ENCODE measurements around the gene CABCOCO1.
"Not testable (repeated sequence)": the region's sequence is repeated elsewhere in the genome, so short reads cannot be mapped to it uniquely, and the experiment has no call there.

Gene CABCOCO1

DNA sequence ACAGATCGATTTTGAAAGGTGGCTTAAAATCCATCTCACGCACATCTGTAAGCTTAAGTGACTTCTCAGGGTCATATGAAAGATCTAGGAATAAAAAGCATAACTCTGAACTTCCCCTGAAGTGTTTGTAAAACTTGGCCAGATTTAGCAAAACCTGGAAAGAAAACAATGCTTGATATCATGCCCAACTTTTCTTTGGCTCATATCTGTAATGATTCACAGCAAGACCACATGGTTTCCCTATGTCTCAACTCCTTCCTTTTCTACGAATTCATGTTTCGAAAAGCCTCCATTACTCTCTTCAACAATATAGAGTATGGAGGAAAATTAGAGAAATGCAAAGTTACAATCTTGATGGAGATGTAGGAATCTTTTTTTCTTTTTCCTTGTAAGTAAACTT is 20.1 kb upstream of the CABCOCO1 start:
- DNase-seq (ENCODE audit: low read depth in 1 of 2, low spot score in 1 of 2) = no peak

DNA sequence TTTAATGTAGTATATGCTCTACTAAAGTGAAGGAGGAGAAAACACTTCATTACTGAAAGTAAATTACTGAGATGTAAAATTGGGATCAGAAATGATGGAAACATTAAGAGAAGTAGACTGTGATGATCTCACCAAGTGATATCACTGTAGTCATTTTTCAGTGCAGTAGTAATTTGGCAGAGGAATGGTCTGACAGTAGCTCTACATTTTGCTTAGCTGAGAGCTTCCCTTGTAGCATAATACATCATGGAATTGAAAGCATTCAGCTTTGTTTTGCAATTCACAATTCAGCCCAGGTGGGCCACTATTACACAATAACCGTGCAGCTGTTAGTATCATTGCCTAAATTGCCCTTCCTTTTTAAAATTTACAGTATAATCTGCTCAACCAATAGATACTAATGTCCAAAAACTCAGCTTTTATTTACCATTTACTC is 19.4 kb upstream of the CABCOCO1 start:
- no peak for DNase-seq (ENCODE audit: low read depth in 1 of 2, low spot score in 1 of 2)

DNA sequence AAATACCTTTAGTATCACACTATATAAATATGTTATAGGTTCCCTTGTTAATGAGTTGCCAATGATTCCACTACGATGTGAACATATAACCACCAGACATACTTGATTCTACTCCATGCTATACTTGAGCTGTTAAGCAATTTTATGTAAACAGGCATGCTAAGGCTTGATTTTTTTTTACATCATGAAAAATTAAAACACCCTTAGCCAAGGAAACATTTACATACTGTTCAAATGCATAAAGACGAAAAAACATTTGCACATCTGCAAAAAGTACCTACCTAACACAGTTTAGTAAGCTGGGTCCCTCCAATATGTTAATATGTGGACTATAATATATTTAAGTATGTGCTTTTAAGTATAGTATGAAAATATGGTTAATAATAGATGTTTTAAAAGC is 9.0 kb upstream of the CABCOCO1 start:
- no peak for DNase-seq (ENCODE audit: low read depth in 1 of 2, low spot score in 1 of 2)

DNA sequence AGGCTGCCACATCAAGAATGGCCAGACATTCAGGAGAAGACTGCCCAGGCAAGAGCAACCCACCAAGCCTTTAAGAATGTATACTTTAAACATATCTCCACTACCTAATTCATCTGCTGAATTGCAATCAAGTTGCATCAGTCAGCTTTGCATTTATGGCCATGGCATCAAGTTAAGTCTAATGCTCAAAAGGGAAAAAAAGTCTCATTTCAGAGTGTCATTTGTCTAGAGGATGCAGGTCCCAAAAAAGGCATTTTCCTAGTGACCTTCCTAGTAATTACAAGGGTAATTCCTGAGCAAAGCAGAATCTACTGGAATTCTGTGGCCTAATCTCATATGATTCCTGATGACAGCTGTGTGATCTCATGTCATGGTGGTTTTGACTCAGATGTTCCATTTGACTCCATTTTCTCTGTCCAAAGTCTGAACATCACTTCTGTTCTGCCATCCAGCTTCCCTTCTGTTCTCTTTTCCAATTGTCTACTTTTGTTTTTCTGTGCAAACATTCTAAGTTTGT is 7.3 kb upstream of the CABCOCO1 start:
- no peak for DNase-seq (ENCODE audit: low read depth in 1 of 2, low spot score in 1 of 2)

DNA sequence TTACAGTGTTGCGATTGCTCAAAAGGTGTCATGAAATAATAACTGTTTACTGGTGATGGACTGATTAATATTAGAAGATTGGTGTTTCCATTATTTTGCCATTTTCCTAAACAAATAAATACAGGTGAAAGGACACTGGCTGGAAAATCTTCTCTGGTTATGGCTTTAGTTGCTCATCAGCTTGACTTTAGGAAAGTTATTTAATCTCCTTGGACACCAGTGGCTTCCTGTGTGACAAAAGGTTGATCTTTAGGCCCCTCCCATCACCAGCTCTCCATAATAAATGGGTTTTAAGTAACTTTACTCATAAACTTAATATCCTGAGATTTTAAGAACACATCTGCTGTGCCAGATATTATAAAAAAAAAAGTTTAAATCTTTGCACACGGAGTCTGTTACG is 737 bp downstream of the CABCOCO1 start:
- no peak for DNase-seq (ENCODE audit: low read depth in 1 of 2, low spot score in 1 of 2)

DNA sequence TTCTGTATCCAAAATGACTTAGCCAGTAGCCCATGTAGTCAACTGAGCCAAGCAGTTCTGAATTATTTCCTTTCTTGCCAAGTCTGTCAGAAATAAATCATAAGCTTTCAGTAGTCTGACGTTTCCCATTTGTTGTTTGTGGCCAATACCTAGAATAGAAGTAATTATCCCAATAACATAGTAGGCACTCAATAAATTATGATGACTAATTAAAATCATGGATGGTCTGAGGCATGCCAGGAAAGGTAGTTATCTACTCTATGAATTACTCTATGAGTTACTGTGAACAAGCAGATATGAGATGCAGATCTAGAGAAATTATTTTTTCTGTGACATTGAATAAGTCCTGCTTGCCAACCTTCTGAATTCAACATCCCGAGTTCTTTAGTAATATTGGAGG is 2.3 kb downstream of the CABCOCO1 start:
- no peak for DNase-seq (ENCODE audit: low read depth in 1 of 2, low spot score in 1 of 2)

DNA sequence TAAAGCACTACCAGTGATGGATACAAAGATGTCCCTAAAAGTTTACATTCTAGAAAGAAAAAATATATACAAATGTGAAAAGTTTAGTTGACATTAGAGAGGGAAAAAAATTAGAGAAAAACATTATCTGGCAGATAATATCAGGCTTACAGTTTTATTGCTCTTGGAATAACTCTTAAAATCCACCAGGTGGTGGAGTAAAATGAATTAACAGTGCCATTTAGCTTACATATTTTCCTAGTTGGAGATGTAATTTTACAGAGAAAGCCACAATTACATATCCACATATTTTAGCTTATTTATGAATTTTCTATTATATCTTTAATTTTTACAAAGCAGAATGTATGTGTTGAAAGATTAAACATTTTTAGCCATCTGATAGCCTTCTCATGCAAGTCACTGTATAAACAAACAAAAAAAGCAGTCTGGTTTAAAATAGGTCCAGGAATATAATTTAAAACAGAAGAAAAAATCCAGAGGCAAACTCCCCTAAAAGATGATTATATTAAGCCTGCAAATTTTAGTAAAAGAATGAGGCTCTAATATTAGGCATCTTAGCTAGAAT is 6.5 kb downstream of the CABCOCO1 start:
- no peak for DNase-seq (ENCODE audit: low read depth in 1 of 2, low spot score in 1 of 2)

DNA sequence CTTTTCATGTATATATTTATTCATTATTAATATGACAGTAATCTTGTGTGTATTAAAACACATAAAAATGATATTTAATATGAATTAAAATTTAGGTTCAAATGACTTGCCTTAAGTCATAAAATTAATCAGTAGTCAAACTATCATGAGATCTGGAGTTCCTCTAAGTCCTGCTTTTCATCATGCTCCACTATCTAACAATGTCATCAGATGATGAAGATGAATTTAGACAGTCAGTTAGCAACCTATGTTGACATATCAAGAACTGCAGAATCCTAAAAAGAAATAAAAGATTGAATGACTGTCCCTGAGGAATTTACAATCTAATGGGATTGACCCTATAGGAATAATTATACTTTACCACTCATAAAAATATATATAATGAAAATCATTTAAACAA is 7.1 kb downstream of the CABCOCO1 start:
- no peak for DNase-seq (ENCODE audit: low read depth in 1 of 2, low spot score in 1 of 2)

DNA sequence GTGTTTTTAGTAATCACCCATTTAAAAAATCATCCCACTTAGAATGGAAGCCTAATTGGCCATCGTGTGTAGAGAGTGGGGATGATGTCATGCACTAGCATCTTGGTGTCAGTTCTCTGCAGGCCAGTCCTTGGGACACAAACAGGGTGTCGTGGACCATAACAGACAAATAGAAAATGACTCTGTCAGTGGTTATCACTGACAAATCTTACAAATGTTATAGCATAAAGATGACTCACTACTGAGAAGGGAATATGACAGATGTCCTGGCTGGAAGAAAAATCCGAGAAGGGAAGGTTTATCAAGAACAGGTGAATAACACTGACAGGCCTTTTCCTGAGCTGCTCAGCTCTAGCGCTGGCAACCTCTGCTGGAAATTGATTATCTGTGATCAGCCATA is 10.6 kb downstream of the CABCOCO1 start:
- no peak for DNase-seq (ENCODE audit: low read depth in 1 of 2, low spot score in 1 of 2)

DNA sequence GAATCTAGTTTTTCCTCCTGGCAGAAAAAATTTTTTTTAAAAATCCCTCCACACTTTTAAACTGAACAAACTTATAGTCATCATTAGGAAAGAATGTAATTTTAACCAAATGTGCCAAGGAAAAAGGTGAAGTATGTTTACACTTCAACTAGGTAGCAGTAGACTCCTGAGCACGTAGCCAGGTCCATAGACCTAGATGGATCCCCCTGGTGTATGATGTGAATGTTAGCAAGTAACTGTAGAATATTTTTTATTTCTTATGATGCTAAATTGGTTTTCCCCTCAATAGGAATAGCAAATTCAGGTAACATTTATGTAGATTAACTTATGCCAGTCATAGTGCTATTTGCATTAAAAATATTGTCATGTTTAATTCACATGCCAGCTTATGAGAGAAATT is 19.6 kb downstream of the CABCOCO1 start:
- DNase-seq (ENCODE audit: low read depth in 1 of 2, low spot score in 1 of 2) = no peak

DNA sequence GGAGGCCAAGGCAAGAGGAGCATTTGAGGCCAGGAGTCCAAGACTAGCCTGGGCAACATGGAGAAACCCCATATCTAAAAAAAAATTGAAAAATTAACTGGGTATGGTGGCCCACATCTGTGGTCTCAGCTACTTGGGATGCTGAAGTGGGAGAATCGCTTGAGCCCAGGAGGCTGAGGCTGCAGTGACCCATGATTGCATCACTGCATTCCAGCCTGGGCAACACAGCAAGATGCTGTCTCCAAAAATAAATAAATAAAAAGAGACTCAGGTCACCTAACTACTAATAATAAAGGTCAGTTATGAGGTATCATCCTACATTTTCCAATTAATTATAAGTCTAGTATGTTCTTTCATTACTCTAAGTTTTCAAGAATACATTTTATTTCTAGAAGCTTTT is 20.6 kb downstream of the CABCOCO1 start:
- DNase-seq (ENCODE audit: low read depth in 1 of 2, low spot score in 1 of 2) = no peak

DNA sequence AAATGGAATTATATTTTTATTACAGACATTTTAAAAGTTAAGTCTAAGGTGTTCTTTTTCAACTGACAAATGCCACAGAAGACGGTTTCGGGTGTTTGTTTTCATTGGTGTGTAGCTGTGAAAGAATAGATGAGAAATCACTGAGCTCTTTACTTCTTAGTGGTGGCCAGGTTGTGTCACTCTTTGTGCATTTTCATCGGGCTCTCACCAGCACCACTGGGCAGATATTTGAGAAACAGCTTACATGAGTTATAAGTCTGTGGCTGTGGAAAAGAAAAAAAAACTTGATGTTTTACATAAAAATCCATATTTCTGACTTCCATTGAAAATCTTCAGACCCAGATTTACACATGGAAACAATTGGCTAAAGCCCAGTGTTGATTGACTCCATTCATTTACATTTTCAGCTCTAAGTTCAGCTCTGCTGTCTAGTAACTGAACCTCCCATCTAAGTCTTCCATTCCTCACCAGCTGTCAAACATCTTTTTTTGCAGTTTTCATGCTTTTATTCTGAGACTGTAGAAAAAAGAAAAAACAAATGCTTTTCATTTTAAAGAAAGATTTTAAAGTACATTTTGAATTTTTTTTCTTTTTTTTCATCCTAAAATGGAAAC is 22.3 kb downstream of the CABCOCO1 start:
- no peak for DNase-seq (ENCODE audit: low read depth in 1 of 2, low spot score in 1 of 2)

DNA sequence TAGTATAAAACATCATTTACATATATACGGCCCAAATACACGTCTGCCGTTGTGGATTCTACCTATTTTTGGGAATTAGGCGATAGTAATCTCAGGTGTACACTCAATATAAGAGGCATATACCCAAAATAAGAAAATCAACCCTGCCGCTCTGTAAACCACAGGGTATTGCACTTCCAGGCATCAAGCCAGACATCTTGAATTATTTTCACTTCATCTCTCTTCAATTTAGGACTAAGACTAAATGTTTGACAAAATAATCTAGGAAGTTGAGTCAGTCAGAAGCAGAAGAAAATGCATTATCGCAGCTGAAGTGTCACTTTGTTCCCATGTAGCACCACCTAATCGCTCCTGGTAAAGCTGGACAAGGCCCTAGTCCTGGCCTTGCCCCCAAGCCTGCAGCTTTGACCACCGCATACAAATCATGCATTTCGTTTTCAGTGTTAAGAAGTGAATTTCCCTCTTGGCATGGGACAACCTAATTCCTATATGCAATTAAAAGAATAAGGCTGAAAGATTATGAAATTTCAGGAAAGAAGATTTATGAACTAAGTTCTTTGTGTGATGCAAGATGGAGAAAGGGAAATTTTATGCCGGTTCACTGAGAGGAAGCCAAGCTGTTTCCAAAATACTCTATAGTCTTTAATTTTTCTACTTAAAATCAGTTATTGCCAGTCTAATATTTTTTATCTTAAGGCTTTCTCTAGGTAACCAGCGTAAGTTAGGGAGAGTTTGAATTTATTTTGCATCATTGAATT is 26.0 kb downstream of the CABCOCO1 start:
- no peak for DNase-seq (ENCODE audit: low read depth in 1 of 2, low spot score in 1 of 2)

DNA sequence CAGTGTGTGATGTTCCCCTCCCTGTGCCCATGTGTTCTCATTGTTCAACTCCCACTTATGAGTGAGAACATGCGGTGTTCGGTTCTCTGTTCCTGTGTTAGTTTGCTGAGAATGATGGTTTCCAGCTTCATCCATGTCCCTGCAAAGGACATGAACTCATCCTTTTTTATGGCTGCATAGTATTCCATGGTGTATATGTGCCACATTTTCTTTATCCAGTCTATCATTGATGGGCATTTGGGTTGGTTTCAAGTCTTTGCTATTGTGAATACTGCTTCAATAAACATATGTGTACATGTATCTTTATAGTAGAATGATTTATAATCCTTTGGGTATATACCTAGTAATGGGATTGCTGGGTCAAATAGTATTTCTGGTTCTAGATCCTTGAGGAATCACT is 28.9 kb downstream of the CABCOCO1 start:
- not testable (repeated sequence) for DNase-seq (ENCODE audit: low read depth in 1 of 2, low spot score in 1 of 2)

DNA sequence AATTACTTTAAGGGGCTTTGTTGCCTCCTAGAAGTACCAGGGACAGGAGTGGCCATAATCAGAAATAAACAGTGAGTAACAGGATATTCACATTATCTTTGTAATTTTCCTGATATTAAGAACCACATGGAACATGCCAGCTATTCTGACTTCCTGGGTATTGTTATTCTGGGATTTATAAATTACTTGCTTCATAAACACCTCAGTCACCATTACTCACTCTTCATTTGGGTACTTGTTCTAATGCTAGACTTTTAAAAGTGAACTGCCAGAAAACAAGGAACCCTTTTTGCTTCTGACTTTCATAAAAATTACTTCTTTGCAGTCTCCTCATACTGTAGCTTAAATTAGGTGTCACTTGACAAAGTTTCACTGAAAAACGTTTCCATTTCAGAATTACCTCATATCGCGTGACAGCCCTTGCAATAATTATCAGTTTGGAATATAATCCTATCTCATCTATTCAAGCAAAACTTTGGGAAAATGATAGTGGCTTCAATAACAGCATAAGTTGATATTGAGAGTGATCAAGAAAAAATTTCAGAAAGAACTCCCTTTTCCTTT is 29.8 kb downstream of the CABCOCO1 start:
- no peak for DNase-seq (ENCODE audit: low read depth in 1 of 2, low spot score in 1 of 2)

DNA sequence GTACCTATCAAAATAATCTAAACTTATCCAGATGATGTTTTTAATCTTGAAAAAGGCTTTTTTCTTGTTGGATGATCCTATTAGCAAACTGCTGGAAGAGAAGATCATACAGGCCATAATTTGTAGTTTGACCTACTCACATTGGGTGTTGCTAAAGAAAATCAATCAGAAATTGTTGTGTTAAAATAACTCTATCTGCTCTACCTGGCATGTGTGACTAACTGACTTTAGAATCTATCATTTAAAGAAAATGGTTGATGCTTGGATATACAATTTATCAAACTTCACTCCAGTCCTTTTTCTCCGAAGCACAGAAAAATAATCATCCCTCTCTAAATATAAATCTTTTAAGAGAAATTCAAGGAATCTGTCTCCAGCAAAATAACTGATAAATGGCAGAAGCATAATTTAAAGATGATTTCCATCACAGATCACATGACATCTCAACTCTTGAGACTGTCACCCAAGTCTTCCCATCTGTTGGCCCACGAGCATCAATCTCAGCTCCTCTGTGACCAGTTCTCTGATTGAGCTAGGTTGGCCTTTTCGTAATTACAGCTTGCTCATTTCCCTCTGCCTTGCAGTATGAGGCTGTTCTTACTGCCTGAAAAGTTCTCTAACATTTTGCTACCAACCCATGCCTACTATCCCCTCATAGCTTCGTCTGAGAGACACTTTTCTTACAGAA is 36.4 kb downstream of the CABCOCO1 start:
- DNase-seq (ENCODE audit: low read depth in 1 of 2, low spot score in 1 of 2) = no peak

DNA sequence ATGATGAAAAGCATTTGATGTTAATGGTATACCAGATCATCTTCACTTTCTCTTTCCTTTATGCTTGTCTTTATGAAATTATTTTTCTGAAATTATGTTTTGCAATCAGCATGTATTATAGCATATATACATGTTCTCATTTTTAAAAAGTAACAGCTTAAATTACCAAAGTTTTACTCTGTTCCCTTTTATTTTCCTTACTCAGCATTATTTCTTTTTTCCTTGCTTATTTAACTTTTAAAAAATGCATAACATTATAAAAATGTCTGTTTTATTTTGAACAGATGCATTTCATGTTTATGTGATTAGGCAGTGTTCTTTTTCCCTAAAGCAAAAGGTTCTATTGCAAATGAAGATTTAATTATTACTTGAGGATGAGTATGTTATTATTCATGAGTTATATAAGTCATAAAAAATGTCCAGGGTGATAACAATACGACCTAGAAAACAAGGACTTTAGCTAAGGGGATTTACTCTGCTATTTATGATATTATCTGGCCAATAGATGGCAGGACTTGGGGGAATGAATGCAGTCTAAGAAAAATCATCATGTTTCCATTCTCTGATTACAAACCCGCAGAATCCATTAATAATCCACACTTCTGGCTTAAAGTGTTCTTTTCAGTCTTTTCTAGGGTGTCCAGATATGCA is 38.5 kb downstream of the CABCOCO1 start:
- no peak for DNase-seq (ENCODE audit: low read depth in 1 of 2, low spot score in 1 of 2)

DNA sequence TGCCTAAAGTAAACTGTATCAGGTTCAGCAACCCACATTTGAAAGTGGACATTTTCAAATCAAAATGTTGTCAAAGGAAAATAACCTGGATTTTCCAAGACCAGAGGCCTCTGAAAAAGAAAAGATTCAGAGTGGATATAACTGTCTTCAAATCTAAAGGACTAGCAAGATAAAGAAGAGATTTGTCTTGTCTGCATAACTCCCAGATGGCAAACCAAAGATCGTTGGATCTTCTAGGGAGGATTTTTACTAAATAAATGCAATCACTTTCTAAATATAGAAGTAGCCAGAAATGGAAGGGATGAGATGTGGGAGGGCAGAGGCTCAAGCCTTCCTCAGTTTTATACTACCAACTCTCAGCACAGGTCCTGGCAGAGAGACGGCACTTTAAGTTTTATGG is 39.0 kb downstream of the CABCOCO1 start:
- DNase-seq (ENCODE audit: low read depth in 1 of 2, low spot score in 1 of 2) = no peak

DNA sequence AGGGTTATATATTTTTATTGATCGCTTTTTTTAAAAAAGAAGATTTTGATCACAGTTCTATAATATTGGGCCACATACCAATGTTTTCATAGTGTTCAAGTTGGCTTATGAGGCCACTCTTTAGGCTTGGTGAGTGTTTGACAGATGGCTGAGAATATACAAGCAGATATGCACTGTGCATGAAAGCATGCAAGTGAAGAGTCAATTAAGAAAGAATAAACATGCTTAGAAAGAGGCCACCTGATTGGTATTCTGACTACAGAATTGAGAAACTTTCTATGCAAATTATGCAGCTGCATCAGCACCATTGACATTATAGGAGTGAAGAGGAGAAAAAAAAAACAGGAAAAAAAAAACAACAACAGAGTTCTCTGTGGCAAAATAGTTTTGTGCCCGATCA is 39.9 kb downstream of the CABCOCO1 start:
- no peak for DNase-seq (ENCODE audit: low read depth in 1 of 2, low spot score in 1 of 2)

DNA sequence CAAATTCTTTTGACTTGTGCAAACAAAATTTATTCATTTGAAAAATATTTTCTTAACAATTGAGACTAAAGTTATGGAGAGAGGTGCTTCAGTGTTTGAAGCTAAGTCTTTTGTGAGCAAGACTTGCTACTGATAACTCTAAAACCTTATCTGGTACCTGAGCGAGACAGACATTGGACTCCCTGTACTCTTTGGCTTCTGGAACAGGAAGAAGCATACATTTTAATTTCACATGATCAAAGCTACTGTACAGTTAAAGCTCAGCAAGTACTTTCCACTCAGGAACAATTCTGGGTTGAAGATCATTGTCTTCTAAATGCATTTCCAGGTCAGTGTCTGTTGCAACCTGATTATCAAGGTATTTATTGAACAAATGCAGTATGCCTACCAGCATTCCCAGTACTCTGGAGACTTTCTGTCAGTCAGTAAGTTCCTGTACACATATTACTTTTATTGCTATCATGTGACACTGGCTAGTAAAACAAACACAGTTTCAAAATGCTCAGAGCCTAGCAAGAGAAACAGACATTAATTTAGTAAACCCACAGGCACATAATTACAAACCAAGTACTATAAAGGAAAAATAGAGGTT is 42.4 kb downstream of the CABCOCO1 start:
- DNase-seq (ENCODE audit: low read depth in 1 of 2, low spot score in 1 of 2) = no peak

DNA sequence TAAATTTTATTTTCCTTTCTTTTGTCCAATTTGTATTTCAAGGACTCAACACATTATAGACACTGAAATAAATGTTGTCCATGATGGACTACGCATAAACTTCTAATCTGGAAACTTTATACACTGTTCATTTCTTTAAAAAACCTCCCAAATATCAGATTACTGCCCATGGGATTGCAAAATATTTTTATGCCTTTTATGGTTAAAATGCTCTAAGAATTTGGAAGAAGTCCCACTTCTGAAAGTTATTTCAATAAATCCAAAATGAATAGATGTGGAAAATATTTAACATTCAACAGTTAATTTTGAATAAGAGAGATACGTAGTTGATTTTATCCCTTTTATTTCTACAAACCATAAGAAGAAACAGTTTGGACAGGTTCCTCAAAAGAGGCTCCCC is 46.1 kb downstream of the CABCOCO1 start:
- DNase-seq (ENCODE audit: low read depth in 1 of 2, low spot score in 1 of 2) = no peak
